AG09319 (cell line): Measurements from ENCODE around the gene KCNK5.

Experiments used
- DNase-seq: peaks from one replicate; pipeline ENCODE4 v3.0.0-alpha.2; 2010; ENCODE audit warnings: low read depth; ENCODE audit errors: extremely low read depth
- TF ChIP-seq, protein P1 (sequence below): IDR thresholded peaks from 2 replicates; pipeline ENCODE4 v1.5.1; 2011; ENCODE audit warnings: low read depth, mild to moderate bottlenecking, inconsistent platforms, low read length, moderate library complexity

KCNK5 gene, protein sequence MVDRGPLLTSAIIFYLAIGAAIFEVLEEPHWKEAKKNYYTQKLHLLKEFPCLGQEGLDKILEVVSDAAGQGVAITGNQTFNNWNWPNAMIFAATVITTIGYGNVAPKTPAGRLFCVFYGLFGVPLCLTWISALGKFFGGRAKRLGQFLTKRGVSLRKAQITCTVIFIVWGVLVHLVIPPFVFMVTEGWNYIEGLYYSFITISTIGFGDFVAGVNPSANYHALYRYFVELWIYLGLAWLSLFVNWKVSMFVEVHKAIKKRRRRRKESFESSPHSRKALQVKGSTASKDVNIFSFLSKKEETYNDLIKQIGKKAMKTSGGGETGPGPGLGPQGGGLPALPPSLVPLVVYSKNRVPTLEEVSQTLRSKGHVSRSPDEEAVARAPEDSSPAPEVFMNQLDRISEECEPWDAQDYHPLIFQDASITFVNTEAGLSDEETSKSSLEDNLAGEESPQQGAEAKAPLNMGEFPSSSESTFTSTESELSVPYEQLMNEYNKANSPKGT

DNA sequence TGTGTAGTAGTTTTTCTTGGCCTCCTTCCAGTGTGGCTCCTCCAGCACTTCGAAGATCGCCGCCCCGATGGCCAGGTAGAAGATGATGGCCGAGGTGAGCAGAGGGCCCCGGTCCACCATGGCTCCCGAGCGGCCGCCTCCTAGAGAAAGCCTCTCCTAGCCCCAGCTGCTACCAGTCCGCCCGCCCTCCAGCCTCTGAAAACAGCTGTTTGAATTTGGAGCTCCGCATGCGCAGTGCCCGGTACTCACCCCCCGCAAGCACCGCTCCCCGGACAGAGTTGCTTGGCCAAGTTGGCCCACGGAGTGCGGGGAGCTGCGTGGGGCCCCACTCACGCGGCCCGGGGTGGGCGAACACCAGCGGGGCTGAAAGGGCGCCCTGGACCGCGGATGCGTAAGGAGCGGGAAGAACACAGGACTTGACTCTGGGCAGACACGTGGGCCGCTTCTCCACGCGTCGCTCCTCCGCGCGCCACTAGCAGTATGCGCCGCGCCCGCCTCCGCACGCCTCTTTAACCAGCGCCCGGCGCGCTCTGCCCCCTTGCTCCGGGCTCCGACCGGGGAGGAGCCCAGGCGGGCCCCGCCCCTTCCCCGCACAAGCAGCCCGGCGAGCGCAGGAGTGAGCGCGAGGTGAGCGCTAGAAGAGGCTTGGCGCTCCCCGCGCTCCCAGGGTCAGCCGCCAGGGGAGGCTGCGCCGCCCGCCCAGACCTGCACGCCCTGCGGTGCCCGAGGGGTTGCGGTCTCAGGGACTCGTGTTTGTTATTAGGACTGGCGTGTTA is at the start of gene KCNK5:
TSS of gene KCNK5 (minus strand) at position 484 of the 776 bp plus-strand sequence. CDS start at position 120, 364 bp downstream.
- TF ChIP-seq, protein P1, sequence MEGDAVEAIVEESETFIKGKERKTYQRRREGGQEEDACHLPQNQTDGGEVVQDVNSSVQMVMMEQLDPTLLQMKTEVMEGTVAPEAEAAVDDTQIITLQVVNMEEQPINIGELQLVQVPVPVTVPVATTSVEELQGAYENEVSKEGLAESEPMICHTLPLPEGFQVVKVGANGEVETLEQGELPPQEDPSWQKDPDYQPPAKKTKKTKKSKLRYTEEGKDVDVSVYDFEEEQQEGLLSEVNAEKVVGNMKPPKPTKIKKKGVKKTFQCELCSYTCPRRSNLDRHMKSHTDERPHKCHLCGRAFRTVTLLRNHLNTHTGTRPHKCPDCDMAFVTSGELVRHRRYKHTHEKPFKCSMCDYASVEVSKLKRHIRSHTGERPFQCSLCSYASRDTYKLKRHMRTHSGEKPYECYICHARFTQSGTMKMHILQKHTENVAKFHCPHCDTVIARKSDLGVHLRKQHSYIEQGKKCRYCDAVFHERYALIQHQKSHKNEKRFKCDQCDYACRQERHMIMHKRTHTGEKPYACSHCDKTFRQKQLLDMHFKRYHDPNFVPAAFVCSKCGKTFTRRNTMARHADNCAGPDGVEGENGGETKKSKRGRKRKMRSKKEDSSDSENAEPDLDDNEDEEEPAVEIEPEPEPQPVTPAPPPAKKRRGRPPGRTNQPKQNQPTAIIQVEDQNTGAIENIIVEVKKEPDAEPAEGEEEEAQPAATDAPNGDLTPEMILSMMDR: peak; percentile 10
- DNase-seq: no peak

DNA sequence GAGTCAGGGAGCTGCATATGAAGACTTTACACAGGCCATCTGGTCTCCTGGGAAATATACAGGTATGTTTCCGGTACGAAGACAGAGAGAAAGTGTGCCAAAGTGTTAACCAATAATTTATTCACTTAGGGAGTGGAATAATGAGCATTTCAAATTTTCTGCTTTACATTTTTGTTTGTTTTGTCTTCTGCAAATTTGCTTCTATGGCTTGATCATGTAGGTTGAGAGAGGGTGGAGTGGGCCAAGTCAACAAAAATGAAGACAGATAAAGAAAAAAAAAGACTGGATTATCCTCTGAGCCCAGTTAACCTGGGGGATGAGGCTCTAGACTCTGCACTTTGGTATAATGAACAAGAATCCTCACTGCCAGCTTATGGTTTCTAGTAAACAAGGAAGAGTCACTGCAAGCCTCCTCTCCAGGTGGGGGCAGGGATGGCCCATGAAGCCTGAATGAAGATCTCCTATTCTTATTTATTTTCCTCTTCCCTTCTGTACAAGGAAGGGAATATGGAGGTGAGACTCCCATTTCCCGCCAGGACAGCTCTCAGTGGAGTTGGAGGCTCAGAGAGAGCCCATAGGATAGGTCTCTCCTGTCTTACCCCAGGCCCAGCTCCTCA is 47.2 kb upstream of the KCNK5 start:
- TF ChIP-seq, protein P1: no peak
- DNase-seq: no peak

DNA sequence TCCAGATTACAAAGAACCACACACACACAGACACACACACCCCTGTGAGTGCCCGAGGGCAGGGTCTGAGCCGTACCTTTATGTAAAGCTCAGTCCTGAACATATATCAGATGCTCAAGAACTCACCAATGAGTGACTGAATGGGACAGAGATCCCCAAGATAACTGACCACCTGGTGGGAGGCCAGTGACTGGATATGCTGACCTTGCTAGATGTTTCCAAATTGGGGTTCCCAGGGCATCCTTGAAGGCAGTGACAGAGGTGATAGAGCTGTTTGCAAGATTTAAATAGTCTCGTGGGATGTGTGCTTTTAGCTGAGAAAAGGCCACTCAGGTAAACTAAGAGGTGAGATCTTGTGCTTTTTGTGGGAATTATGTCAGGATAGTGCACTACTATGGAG is 45.6 kb upstream of the KCNK5 start:
- no peak for DNase-seq
- TF ChIP-seq, protein P1: no peak

DNA sequence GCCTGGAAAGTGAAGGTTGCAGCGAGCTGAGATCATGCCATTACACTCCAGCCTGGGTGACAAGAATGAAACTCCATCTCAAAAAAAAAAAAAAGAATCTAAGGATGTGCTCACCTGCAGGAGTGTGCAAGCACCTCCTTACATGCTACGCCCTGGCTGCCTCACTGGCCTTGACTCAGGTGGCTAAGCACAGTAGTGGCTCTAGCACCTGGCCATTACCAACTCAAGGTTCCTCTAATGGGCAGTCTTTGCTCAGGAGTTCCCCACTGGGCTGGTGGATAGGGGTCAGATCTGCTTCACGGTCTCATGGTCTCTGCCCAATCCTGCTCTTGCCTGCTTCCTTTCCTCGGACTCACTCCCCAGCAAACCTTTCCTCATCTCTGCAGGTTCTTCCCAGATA is 45.2 kb upstream of the KCNK5 start:
- TF ChIP-seq, protein P1: no peak
- DNase-seq: no peak

DNA sequence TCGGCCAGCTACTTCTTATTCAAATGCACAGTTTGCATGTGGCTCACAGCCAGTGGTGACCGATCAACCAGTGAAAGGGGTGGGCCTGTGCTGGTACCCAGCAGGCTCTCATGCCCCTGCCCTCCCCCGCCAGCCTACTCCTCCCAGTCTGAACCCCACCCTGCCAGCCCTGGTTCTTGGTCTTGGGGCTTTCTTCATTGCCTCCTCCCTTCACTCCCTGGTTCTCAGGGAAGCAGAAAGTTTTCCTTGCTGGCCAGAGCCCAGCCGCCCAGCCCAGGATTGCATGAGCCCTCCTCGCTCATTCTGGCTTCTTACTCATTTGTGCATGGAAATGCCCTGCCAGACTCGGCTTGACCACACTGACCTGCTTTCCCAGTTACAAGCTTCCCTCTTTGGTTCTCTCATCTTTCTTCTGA is 44.1 kb upstream of the KCNK5 start:
- TF ChIP-seq, protein P1: no peak
- no peak for DNase-seq

DNA sequence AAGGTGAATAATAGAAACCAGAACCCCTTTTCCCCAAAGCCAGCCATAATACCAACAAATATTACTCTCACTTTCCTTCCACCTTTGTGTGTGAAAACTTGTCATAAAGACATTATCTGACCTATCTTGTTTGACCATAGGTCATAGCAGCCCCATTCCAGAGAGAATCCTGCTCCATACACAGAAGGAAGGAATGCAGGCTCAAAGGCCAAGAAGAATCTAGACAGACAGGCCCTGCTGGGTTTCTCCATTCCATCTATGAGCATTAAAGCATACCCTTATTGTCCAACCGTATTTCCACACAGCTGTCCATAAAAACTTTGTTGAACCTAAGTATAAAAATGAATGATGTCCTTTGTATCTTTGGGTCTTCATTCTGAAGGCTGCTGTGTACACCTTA is 40.7 kb upstream of the KCNK5 start:
- TF ChIP-seq, protein P1: no peak
- DNase-seq: no peak
